Right ventricle myocardium inferior (tissue), 1 donor: ENCODE data around the gene C19orf67. TPM values are rescaled to one million over a fixed set of nuclear protein-coding genes. Genes with fewer than 3 reads are reported as not detected.
A peak's percentile ranks its signal among the peaks of the same experiment; 100 is the strongest.

ENCODE experiments used
- ATAC-seq: fragments of 200-7000 bp; cut with Tn5 transposase; one replicate; pipeline ENCODE4 v1.9.1; 2020; ENCODE audit warnings: mild to moderate bottlenecking, moderate library complexity
- DNase-seq: peaks from one replicate; pipeline ENCODE4 v3.0.0; 2021; ENCODE audit errors: missing footprints
- intact Hi-C: fragments of 100-400 bp; cut with DNase I; formaldehyde crosslinking; loops from one replicate; pipeline ENCODE4 v1.11.0; 2022
- total RNA-seq: library from RNA; stranded (reverse); fragmentation: NEBNext Ultra II Directional; extraction: Animal tissue kit (Norgen Biotek cat#: 25700); gene quantifications from one replicate; pipeline ENCODE4 v1.2.1, GENCODE V29; 2021
- donor health status: DM: no; HTN: yes; CAD: no; lungs with severe emphysema.

C19orf67 gene
- total RNA-seq, 1 donor from 2014 or later = not detected

- DNase-seq (peak; percentile 76), ATAC-seq (peak; percentile 23)
- intact Hi-C loops = loop anchor here (2.0 kb wide), 1 partner anchor 21 kb away; the partner anchor contains the start of gene SAMD1
Observed at GRCh38 chr19:14112051-14112808, 26.6 kb upstream of the C19orf67 start.

- ATAC-seq = no peak
Observed at GRCh38 chr19:14111486-14111885, 25.9 kb upstream of the C19orf67 start.

DNA sequence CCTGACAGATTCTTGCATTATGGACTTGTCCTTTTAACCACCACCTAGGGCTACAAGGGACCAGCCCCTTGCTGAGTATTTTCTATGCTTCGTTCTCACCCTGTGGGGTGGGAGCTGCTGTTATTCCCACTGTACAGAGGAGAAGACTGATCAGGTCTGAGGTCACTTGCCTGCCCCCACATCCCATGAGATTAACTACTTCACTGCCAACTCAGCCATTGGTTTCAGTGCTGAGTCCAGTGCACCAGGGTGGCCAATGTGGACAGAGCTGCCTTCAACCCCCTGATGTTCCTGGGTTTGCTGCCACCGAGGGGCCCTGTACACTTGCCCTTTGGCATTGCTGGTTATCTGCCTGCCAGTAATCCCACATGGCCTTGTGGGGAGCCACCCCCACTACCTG, 25.1 kb upstream of the C19orf67 start:
- intact Hi-C loops = no loop called here
- DNase-seq (peak; percentile 46), ATAC-seq (no peak)

More at GRCh38 chr19:14111486-14111885, 25.9 kb upstream of the C19orf67 start:
- intact Hi-C loops = no loop called here
- no peak for DNase-seq

- intact Hi-C loops = no loop called here
- ATAC-seq (peak; percentile 88), DNase-seq (peak; percentile 81)
Observed at GRCh38 chr19:14107581-14108461, 22.2 kb upstream of the C19orf67 start.

- DNase-seq (peak; percentile 72), ATAC-seq (peak; percentile 56)
- intact Hi-C loops = no loop called here
Observed at GRCh38 chr19:14106840-14107239, 21.3 kb upstream of the C19orf67 start.

DNA sequence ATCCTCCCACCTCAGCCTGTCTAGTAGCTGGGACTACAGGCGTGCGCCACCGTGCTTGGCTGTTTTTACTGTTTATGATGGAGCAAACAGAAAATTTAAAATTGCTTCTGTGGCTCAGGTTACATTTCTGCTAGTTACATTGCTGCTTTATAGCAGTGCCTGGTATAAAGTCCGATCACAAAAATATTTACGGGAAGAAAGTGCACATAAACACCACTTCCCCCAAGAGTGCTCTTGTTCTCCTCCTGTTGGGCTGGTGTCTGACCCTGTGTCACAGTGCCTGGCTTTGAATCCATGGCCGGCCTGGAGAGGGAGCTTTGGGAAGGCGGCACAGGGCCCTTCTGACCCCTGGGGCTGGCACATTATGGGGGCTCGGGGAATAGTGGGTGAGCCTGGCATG, 20.1 kb upstream of the C19orf67 start:
- intact Hi-C loops = no loop called here
- no peak for ATAC-seq
- DNase-seq = no peak

DNA sequence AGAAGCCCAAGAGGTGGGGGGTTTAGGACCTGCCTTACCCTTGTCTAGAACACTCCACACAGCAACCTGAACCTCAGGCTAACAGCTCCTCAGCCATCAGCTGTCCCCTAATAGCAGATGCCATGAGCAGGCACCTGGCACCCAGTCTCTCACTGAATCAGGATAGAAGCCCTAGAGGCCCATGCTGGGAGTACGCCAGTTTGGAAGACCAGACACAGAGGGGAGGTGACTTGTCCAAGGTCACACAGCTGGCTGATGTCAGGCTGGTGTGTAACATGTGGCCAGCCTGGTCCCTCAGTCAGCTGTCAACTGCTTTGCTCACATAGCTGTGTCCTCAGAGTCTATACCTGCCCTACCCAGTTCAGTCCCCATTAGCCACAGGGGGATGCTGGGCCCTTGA, 17.7 kb upstream of the C19orf67 start:
- ATAC-seq (no peak), DNase-seq (peak; percentile 65)
- intact Hi-C loops = no loop called here

- DNase-seq (peak; percentile 23), ATAC-seq (no peak)
- intact Hi-C loops = no loop called here
Observed at GRCh38 chr19:14102756-14103155, 17.2 kb upstream of the C19orf67 start.

GRCh38 chr19:14102102-14102696, 16.6 kb upstream of the C19orf67 start:
- no peak for ATAC-seq
- peak; percentile 60 for DNase-seq
- intact Hi-C loops = no loop called here

- ATAC-seq (no peak), DNase-seq (no peak)
- intact Hi-C loops = no loop called here
Observed at GRCh38 chr19:14101003-14101545, 15.5 kb upstream of the C19orf67 start.

DNA sequence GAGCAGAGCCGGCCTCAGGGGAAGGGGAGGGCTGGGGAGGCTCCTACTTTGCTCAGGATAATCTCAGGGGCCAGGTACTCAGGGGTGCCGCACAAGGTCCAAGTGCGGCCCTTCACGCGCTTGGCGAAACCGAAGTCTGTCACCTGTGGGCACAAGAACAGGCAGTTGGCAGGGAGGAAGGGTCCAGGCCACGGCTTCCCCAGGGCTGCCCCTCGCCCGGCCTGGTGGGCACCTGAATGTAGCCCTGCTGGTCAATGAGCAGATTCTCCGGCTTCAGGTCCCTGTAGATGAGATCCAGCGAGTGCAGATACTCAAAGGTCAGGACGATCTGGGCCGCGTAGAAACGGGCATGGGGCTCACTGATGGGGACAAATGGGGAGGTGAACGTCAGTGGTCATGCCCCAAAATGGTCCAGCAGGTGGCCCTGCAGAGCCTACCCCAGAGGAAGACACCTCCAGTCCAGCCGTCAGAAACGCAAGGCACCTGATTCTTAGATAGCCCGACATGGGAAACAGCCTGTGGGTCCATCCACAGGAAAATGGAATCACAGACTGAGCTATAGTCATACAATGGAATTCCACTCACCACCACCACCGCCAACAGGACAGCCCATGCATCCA, 12.1 kb upstream of the C19orf67 start:
- ATAC-seq = no peak
- intact Hi-C loops = no loop called here

GRCh38 chr19:14096272-14096992, 10.8 kb upstream of the C19orf67 start:
- no peak for ATAC-seq
- peak; percentile 46 for DNase-seq
- intact Hi-C loops = no loop called here

More for the DNA sequence above, 12.1 kb upstream of the C19orf67 start:
- DNase-seq = no peak

GRCh38 chr19:14094854-14095253, 9.3 kb upstream of the C19orf67 start:
- ATAC-seq (no peak), DNase-seq (peak; percentile 16)
- intact Hi-C loops = no loop called here

GRCh38 chr19:14093117-14093823, 7.7 kb upstream of the C19orf67 start:
- ATAC-seq (no peak), DNase-seq (no peak)
- intact Hi-C loops = no loop called here

DNA sequence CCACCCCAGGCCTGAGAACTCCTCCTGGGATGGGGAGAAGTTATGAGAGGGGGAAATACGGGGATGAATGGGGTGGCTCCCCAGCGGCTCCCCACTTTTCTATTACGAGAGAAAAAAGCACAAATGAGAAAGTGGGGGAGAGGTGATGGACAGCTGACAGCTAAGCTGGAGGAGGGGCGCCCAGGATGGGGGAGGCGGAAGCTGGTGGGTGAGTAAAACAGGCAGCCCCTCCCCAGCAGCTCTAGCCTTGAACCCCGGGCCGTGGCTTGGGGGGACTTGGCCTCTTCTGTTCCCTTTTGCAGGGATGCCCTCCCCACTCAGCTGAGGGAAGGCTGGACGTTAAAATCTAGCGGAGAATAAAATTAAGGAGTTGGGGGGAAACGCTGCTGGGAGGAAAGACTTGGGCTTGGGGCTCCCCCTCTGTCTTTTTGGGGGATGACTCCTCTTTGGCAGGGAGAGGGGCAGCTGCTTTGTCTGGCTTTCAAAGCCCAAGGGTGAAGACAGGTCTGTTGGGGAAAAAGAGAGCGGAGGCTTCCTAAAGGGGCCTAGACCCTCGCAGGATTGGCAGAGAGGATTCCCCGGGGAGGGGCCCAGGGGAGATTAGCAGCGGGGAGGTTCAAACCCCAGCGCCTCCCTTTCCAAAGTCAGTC, 6.4 kb upstream of the C19orf67 start:
- ATAC-seq (no peak), DNase-seq (peak; percentile 54)
- intact Hi-C loops = loop anchor here (2.0 kb wide), 1 partner anchor 21 kb away; a partner anchor contains a TSS

GRCh38 chr19:14091081-14091812, 5.7 kb upstream of the C19orf67 start:
- intact Hi-C loops = loop anchor here (2.0 kb wide), 1 partner anchor 22 kb away; a partner anchor contains a TSS
- DNase-seq = peak; percentile 58
- peak; percentile 87 for ATAC-seq
